H7 (cell line): ENCODE data around the gene SIRT7. TPM values are rescaled to one million over a fixed set of nuclear protein-coding genes. Genes with fewer than 3 reads are reported as not detected.

Source experiments
- DNase-seq: peaks from one replicate; pipeline ENCODE4 v3.0.0; 2012
- H3K27me3 ChIP-seq: 2 replicates; pipeline ENCODE4 v1.6.0; 2011; ENCODE audit warnings: mild to moderate bottlenecking, low read length; ENCODE audit not compliant: control insufficient read depth, insufficient read depth
- H3K36me3 ChIP-seq: replicated peaks from 2 replicates; pipeline ENCODE4 v1.5.1; 2011; ENCODE audit warnings: low read length; ENCODE audit not compliant: control insufficient read depth, insufficient read depth
- H3K4me3 ChIP-seq: 2 replicates; pipeline ENCODE4 v1.5.1; 2011; ENCODE audit warnings: low read depth, mild to moderate bottlenecking, control low read depth, low read length, moderate library complexity; ENCODE audit not compliant: insufficient read depth
- total RNA-seq: library from RNA; depleted of rRNA; stranded (reverse); fragments of >200 nt; shearing (Covaris generic); gene quantifications from 2 replicates; pipeline ENCODE4 v1.2.3, GENCODE V29; 2014

Gene SIRT7
- total RNA-seq, 1 experiment from 2014 or later = 19.0 TPM

DNA sequence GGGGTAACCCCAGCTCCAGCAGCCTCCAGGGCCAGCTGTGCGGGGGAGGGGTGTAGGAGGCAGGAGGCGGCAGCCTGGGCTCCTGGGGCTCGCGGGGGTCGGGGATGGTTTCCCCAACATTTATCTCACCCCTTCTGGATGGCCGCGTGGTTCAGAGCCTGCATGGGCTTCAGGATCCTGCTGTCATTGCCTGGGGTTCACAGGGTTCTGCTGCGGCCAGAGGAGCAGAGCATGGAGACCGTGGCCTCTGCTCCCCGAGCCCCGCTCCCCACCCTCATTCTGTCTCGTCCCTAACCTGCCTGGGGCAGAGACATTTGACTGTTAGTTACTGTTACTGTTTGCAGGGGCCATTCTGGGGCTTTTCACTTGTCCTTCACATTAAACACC lies 24.2 kb upstream of the SIRT7 start:
- DNase-seq = no peak
- H3K4me3 ChIP-seq = no peak overlapping the region
- H3K36me3 ChIP-seq = no peaks in the 10 kb centered on the region
- H3K27me3 ChIP-seq = no peaks in the 10 kb centered on the region

DNA sequence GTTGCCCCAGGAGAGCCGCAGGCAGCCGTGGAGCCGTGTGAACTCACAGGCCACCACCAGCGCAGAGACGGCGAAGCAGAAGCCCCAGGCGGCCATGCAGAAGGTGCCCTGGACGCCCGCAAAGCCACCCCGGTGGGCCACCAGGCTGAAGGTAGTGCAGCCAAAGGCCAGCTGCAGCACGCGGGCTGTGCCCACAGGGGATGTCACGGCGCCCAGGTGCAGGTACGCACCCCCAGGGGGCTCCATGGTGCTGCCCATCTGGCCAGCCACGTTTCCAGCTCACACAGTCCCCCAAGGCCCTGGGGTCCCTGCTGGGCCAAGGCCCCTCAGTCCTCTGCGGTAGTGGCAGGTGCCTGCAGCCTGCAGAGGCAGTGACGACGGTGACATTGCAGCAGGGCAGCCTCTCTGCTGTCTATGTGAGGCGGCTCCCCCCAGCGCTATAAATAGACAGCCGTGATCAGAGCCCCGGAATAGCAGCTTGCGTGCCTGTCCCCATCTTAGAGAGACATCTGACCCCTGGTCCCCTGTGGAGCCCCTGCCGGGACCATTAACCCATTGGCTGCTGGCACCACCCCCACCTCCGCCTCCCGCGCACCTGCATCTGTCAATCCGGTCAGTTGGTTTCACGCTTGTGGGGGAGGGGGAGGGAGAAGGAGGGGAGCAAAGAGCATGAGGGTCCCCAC lies 23.6 kb upstream of the SIRT7 start:
- H3K27me3 ChIP-seq = no peaks in the 10 kb centered on the region; the same call in 1 of the 2 replicates
- H3K4me3 ChIP-seq = no peak overlapping the region
- DNase-seq = peak; percentile 80
- no peaks in the 10 kb centered on the region for H3K36me3 ChIP-seq

DNA sequence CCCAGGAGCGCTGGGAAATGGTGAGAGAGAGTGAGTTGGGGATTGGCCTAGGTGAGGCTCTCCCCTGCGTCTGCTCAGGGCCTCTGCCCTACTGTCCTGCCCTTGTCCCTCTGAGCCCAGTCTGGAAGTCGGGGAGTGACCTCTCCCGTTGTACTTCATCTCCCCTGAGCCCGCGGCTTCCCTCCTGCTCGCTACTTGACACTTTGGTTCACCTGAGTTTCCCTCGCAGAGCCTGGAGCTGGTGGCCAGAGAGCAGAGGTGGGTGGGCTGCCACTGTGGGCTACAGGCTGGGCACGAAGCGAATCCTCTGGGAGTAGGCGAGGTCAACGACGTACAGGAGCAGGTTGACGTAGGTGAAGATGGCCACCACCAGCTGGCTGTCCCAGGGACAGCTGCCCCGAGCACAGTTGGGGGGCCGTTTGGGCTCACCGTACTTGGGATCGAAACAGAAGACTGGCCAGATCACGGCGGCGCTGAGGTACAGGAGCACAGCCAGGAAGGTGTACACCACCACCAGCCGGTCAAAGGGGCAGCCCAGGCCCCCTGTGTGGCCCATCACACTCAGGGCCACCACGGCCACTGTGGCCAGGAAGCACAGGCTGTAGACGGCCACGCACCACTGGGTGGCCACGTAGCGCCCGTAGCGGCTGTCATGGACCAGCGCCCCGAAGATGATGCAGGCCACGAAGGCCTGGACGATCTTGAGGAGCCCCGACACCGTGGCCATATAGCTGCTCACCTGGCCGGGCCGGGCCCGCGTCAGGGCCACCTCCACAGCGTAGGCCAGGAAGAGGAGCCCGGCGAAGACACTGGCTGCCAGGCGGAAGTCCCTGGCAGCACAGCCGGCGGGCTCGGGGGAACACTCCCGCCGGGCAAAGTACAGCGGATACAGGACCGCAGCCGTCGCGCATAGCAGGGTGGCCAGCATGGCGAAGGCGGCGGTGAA lies 22.8 kb upstream of the SIRT7 start:
- no peaks in the 10 kb centered on the region for H3K36me3 ChIP-seq
- DNase-seq = peak; percentile 56
- no peak overlapping the region for H3K4me3 ChIP-seq
- H3K27me3 ChIP-seq = no peaks in the 10 kb centered on the region; the same call in 1 of the 2 replicates

DNA sequence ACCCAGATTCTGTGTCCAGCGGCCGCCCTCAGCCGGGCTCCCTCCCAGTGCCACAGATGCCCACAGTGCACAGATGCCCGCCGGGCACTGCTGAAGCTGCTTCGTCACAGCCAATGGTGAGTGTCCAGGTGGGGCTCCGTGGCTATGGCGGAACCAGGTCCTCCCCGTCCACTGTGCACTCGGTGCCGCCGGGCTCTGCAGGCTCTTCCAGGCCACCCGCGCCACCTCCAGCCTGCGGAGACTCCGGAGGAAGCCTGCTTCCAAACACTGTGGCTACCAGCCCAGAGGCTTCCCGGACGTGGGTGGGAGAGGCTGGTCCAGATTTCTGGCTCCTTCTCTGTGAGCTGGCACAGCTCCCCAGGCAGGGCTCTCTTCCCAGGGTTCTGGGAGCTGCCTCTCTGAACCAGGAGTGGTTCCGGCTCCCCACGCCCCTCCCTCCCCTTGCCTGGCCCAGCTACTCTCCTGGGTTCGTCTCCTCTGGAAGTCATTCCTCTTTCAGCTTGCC lies 22.0 kb upstream of the SIRT7 start:
- Histone ChIP-seq H3K36me3 (peaks cover 4% of the 10 kb centered on the region), H3K4me3 (no peak overlapping the region), H3K27me3 (no peaks in the 10 kb centered on the region; the same call in 1 of the 2 replicates)
- no peak for DNase-seq

DNA sequence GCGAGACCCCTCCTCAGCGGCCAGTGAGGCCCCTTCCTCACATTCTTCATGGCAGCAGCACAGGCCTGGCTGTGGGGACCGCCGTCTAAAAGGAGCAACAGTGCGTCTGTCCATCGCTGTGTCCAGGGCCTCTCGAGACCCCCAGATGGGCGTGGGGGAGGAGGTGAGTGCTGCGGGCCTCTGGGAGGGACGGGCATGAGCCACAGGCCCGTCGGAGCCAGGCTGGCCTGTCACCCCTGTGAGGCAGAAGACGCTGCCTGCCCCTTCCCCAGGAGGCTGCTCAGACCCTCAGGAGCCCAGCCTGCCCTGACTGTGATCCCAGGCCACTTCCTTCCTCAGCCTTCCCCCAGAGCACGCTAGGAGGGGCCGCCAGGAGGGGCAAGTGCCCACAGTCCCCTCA lies 21.2 kb upstream of the SIRT7 start:
- H3K4me3 ChIP-seq = no peak overlapping the region
- peaks cover 8% of the 10 kb centered on the region for H3K36me3 ChIP-seq
- DNase-seq = no peak
- no peaks in the 10 kb centered on the region; the same call in 1 of the 2 replicates for H3K27me3 ChIP-seq

DNA sequence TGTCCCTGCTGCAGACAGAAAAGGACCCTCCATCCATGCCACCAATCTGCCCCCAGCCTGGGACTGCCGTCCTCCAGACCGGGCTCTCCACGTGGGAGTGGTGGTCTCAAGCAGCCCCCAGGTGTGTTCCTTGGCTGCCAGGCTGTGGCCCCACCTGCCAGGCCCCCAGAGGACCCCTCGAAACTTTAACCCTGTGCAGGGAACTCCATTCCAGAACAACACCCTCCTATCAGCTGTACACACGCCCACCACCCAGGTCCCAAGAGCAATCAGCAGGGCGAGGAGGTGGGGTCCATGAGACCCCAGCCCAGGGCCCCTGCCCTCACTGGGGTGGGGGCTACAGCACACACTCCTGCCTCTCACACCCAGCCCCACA lies 17.7 kb upstream of the SIRT7 start:
- no peaks in the 10 kb centered on the region; the same call in 1 of the 2 replicates for H3K27me3 ChIP-seq
- peak overlapping the region; percentile 5; the same call in 1 of the 2 replicates for H3K4me3 ChIP-seq
- H3K36me3 ChIP-seq = peaks cover 12% of the 10 kb centered on the region
- DNase-seq = no peak

DNA sequence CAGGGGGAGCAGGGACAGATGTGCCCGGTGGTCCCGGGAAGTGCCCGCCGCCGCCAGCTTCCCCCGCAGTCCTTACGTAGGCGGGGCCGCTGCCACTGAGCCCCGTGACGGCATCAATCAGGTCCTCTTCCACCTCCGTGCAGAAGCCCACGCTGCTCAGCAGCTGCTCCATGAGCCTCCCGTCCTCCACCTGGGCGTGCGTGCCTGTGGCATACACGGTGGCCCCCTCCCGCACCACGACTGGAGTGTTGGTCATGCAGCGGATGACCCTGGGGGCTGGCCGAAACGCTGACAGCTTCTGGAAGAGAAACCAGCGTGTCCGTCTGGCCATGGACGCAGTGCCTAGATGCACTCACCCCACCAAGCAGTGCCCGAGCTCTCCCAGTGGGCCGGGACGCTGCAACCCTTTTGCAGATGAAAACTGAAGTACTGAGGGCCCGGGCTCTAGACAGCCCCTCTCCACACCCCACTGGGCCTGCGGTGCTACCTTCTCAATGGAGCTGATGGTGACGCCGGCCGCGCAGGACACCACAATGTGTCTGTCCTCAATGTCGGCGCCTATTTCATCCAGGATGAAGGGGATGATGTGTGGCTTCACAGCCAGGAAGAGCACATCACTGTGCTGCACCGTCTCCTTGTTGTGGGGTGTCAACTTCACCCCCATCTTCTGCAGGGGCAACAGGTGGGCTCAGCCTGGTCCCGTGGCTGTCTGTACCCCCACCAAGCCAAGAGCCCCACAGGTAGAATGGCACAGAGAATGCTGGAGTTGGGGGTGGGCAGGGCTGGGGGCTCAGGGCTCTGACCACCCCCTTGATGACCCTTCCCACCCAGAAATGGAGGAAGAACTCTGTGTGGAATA lies 17.1 kb upstream of the SIRT7 start:
- no peak overlapping the region for H3K4me3 ChIP-seq
- no peak for DNase-seq

DNA sequence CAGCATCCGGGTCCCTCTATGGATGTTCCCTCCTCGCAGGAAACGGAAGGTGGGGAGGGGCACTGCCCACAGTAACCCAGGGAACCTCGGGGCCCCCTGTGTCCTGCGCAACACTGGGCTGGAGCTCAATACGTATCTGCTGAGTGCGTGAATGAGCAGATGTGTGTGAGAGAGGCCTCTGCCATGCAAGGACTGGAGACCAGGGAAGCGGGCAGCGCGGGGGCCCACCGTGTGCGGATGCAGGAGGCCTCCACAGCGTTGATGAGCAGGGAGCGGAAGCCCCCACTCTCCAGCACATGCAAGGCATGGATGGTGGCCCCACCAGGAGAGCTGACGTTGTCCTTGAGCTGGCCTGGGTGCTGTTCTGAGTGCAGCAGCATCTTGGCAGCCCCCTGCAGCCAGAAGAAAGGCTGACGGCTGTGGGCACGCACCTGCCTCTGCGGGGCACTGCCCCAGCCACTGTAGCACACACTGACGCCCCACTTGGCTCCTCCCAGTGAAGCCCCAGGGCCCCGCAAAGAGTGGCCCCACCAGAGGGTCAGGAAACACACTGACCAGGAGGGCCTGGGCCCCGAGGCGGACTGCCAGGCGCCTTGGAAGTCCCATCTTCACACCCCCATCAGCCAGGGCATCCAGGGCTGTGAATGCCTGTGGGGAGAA lies 16.3 kb upstream of the SIRT7 start:
- Histone ChIP-seq H3K36me3 (peaks cover 12% of the 10 kb centered on the region), H3K27me3 (no peaks in the 10 kb centered on the region; the same call in 1 of the 2 replicates), H3K4me3 (no peak overlapping the region)
- DNase-seq = no peak

More for the DNA sequence above, 17.1 kb upstream of the SIRT7 start:
- Histone ChIP-seq H3K27me3 (no peaks in the 10 kb centered on the region; the same call in 1 of the 2 replicates), H3K36me3 (peaks cover 12% of the 10 kb centered on the region)

DNA sequence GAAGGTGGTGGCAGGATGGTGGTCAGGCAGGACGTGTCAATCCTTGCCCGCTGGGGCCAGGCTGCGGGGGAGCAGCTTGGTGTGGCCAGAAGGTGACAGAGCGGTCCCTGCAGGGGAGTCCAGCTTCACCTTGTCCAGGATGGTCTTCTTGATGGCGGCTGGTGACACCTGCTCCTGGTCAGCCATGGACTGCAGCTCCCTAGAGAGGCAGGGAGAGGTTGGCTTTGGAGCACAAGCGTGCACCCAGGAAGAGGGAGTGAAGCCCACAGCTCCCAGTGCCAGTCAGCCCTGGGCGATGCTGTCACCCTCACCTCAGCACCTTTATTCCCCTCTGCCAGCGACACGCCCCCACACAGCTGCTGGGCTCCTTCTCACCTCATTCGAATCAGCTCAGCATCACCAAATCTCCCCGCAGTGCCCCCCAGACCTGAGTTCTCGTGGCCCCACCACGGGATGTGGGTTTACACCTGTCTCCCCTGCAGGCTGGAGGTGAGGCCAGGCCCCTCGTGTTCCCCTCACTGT lies 15.3 kb upstream of the SIRT7 start:
- DNase-seq = no peak
- no peak overlapping the region for H3K4me3 ChIP-seq
- peaks cover 12% of the 10 kb centered on the region for H3K36me3 ChIP-seq
- peaks cover 8% of the 10 kb centered on the region for H3K27me3 ChIP-seq

DNA sequence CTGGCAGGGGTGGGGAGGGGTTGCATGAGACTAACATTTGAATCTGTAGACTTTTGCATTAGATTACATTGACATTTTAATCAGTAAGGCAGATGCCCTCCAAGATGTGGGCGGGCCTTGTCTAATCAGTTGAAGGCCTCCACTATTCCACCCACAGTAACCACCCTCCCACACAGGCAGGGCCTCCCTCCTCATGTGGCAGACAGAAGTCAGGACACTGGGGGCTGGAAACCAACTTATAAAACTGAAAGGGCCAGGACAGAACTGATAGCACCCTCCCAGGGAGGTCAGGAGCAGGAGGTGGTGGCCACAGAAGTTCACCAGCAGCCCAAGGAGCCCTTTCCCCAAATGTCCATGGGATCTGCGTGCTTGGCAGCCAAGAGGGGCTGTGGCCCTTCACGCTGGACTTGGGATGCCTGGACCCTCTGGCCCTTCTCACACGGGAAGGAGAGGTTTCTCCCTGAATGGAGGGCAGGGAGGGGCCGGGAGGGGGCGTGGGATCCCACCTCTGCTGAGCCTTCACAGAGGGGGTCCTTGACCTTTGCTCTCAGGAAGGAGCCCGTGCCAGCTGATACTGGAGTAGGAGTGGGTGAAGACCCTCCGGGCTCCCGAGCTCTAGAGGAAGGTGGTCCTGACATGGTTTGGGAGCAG lies 14.5 kb upstream of the SIRT7 start:
- no peak for DNase-seq
- H3K4me3 ChIP-seq = no peak overlapping the region
- H3K27me3 ChIP-seq = peaks cover 10% of the 10 kb centered on the region
- peaks cover 12% of the 10 kb centered on the region for H3K36me3 ChIP-seq

DNA sequence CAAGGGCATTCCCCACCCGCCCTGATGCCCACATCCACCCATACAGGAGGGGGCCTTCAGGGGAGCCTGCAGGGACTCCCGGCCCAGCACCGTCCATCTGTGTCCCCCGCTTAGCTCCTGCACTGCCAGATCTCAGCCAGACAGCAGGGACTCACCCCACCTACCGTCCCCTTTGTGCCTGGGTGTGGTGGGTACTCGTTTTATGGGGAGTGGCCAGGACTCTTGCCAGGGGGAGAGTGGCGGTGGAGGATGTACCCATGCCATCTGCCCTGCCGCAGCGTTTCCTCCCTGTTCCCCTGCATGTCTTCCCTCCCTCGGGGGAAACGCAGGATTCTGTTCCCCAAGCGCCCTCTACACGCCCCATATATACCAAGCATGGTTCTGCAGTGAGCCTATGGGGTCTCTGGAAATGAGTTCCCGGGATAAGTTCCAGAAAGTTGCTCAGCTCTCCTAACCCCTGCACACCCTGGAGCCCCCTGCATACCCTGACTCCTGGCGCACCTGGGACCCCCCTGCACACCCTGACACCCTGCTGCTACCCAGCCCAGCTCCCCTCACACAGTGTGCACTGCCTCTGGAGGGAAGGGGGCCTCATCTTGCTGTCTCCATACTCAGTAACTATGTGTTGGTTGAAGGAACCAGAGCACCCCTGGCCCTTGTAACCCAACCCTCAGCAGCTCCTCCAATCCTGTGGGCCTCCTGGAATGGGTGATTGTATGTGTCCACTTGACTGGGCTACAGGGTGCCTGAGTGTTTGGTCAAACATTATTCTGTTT lies 13.8 kb upstream of the SIRT7 start:
- Histone ChIP-seq H3K4me3 (no peak overlapping the region), H3K36me3 (peaks cover 12% of the 10 kb centered on the region), H3K27me3 (peaks cover 10% of the 10 kb centered on the region)
- DNase-seq = no peak

DNA sequence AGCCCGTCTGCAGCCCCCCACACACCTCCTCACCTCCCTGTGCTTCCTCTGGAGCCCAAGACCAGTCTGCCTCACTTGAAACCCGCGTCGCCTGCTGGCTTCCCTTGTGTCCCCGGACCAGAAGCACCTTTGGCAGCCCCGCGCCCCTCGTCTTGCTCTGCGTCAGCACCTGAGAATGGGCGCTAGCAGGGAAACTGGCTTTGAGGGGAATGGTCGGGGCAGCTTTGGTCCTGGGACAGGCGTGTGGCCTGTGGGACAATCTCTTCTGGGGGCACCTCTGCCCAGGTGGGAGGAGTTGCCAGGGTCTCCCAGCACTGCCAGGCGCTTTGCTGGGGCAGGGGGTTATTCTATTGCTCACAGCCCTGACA lies 13.2 kb upstream of the SIRT7 start:
- DNase-seq = no peak
- no peak overlapping the region for H3K4me3 ChIP-seq
- peaks cover 12% of the 10 kb centered on the region for H3K36me3 ChIP-seq
- peaks cover 10% of the 10 kb centered on the region for H3K27me3 ChIP-seq
